H1 (cell line): ENCODE results near the gene SREK1IP1. TPM values are rescaled to one million over a fixed set of nuclear protein-coding genes. Genes with fewer than 3 reads are reported as not detected.

ENCODE experiments used
- E2F6 ChIP-seq: IDR thresholded peaks from 2 replicates; pipeline ENCODE4 v1.6.1; 2012; ENCODE audit warnings: inconsistent platforms
- POLR2AphosphoS5 ChIP-seq: IDR thresholded peaks from 2 replicates; pipeline ENCODE4 v1.6.1; 2011; ENCODE audit warnings: low read depth, low read length
- polyA plus RNA-seq, 7 experiments: library from polyadenylated mRNA; depleted of rRNA in 3 of 7; stranded (reverse) in 5 of 7; unstranded in 2 of 7; fragments of >200 nt in 5 of 7; fragments of 200-250 nt in 2 of 7; gene quantifications; 1 replicate in 5 of 7; 2 replicates in 1 of 7; 4 replicates in 1 of 7; pipeline versions ENCODE4 v1.2.1 to v1.2.3, GENCODE V29; 2011 to 2013; ENCODE audit warnings: missing spikeins in 2 of 7, mixed read lengths in 2 of 7
- total RNA-seq: library from RNA; stranded (reverse); fragmentation: NEBNext Ultra II Directional; extraction: Animal tissue kit (Norgen Biotek cat#: 25700); gene quantifications from 2 replicates; pipeline ENCODE4 v1.2.1, GENCODE V29; 2021

The SREK1IP1 gene
- total and polyA plus RNA-seq, 2 of the 8 experiments (the other 6 are each of a cell fraction or from before 2014, with no cell fraction given): 6.2 to 39.0 TPM

- TF ChIP-seq E2F6: no peak
- TF ChIP-seq POLR2AphosphoS5: no peak
Measured at GRCh38 chr5:64688391-64688790, 80.1 kb downstream of the SREK1IP1 start (continued).
